IPS-18c (cell line): ENCODE data around the gene GDPGP1.
A peak's percentile ranks its signal among the peaks of the same experiment; 100 is the strongest.
"Not testable (repeated sequence)": the region's sequence is repeated elsewhere in the genome, so short reads cannot be mapped to it uniquely, and the experiment has no call there.

Experiments used
- H3K4me3 ChIP-seq: 2 replicates; pipeline ENCODE4 v1.7.0; 2013; ENCODE audit warnings: low read depth, mild to moderate bottlenecking, low read length, moderate library complexity; ENCODE audit not compliant: insufficient read depth
- H3K9me3 ChIP-seq: one replicate; pipeline ENCODE4 v1.6.1; 2013; ENCODE audit warnings: mild to moderate bottlenecking, low read length, moderate library complexity; ENCODE audit not compliant: control insufficient read depth, insufficient read depth

Gene GDPGP1

GRCh38 chr15:90233387-90234095 is 468 bp upstream of the GDPGP1 start, which contains the start of gene CIB1:
TSS of gene CIB1 (minus strand) at chr15:90233941. CDS start at chr15:90233885, 56 bp downstream.
- H3K9me3 ChIP-seq: no peaks in the 10 kb centered on the region
- peak within 1 kb of the TSS; percentile 79 for H3K4me3 ChIP-seq

GRCh38 chr15:90239371-90239770 is 5.4 kb downstream of the GDPGP1 start:
- Histone ChIP-seq H3K4me3 (no peak overlapping the region), H3K9me3 (no peaks in the 10 kb centered on the region)

- Histone ChIP-seq H3K4me3 (no peak overlapping the region), H3K9me3 (no peaks in the 10 kb centered on the region)
Measured at GRCh38 chr15:90240856-90241255, 6.8 kb downstream of the GDPGP1 start.

DNA sequence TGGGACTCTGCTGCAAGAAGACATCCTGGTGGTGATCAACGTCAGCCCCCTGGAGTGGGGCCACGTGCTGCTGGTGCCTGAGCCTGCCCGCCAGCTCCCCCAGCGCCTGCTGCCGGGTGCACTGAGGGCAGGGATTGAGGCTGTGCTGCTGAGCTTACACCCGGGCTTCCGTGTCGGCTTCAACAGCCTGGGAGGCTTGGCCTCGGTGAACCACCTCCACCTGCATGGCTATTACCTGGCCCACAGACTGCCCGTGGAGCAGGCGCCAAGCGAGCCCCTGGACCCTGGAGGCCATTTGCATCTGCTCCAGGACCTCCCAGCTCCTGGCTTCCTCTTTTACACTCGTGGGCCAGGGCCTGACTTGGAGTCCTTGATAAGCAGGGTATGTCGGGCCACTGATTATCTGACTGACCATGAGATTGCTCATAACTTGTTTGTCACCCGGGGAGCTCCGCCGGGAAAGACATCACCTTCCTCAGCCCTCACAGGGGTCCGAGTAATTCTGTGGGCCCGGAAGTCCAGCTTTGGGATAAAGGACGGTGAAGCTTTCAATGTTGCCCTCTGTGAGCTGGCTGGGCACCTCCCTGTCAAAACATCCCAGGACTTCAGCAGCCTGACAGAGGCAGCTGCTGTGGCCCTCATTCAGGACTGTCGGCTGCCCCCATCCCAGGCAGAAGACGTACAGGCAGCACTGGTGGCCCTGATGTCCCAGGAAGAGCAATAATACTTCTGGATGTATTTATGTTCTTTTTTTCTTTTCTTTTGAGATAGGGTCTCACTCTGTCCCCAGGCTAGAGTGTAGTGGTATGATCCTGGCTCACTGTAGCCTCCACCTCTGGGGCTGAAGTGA is 7.6 kb downstream of the GDPGP1 start:
- no peaks in the 10 kb centered on the region for H3K9me3 ChIP-seq
- no peak overlapping the region for H3K4me3 ChIP-seq

DNA sequence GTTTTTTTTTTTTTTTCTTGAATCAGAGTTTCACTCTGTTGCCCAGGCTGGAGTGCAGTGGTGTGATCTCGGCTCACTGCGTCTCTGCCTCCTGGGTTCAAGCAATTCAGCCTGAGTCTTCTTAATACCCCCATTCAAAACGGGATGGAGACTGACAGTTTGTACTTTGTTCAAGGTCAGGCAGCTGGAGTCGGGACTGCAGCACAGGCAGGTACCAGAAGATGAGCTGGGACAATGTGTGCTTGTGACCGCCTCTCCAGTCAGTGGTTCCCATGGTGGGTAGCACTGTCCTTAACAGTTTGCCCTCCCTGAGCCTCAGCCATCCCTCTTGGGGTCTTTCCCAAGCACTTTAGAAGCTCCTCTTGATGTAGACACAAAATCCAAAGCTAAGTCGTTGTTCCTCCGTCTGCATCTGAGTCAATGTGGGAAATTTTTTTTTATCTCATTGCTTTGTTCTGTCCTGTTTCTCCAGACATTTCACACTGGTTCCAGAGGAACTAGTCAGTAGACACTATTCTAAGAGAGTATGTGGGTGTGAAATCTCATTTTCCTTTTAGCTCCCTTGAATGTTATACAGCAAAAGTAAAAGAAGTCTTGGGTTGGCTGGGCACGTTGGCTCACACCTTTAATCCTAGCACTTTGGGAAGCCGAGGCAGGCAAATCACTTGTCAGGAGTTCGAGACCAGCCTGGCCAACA is 10.1 kb downstream of the GDPGP1 start:
- H3K9me3 ChIP-seq: no peaks in the 10 kb centered on the region
- H3K4me3 ChIP-seq: no peak overlapping the region

- H3K4me3 ChIP-seq: no peak overlapping the region
Measured at GRCh38 chr15:90248789-90249202, 14.8 kb downstream of the GDPGP1 start.

DNA sequence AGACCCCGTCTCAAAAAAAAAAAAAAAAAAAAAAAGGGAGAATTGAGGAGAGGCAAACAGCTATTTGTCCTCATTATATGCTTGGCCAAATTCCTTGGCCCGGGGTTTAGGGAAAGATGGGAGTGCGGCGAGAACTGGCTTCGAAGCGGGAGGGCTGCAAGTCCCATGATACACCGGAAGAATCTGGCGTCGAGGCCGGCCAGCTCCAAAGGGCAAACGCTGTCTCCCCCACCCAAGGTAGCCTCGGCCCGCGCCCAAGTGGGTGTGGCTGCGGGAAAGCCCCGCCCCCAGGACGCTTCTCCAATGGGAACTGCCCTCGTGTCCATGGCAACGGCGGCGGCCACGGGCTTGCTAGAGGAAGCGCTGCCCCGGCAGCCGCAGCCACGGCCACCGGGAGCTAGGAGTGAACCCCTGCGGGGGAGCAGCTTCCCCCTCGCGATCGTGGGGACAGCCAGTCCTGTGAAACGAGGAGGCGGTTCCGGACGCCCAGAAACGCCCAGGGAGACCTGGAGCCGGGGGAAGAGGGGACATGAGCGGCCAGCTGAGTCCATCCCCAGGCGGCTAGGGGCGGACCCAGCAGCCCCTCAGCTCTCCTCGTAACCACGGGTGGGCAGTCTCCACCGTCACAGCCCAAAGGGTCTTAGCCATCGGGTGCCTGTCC is 15.3 kb downstream of the GDPGP1 start, which contains the start of gene TTLL13:
Gene TTLL13 (plus strand): TSS at position 354 of the 661 bp plus-strand sequence. CDS start 1,075 bp downstream, outside the sequence.
- Histone ChIP-seq H3K9me3 (no peaks in the 10 kb centered on the region), H3K4me3 (peak within 1 kb of the TSS; percentile 65)

More at GRCh38 chr15:90248789-90249202, 14.8 kb downstream of the GDPGP1 start:
- no peaks in the 10 kb centered on the region for H3K9me3 ChIP-seq

DNA sequence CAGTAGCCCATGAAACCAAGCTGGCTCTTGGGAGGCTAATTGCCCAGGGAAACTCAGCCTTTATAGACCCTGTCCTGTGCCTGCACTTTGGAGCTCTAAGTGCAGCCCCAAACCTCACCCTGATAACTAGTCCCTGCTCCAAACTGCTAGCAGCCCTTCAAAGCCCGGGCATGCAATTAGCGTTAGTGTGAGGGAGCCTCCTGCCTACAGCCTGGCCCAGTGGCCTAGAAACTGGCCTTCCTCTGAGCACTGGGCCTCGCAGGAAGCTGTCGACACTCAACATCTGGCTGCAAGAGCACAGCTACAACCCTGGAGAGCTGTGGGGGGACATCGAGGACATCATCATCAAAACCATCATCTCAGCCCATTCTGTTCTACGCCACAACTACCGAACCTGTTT is 23.8 kb downstream of the GDPGP1 start:
- no peaks in the 10 kb centered on the region for H3K9me3 ChIP-seq
- H3K4me3 ChIP-seq: no peak overlapping the region

DNA sequence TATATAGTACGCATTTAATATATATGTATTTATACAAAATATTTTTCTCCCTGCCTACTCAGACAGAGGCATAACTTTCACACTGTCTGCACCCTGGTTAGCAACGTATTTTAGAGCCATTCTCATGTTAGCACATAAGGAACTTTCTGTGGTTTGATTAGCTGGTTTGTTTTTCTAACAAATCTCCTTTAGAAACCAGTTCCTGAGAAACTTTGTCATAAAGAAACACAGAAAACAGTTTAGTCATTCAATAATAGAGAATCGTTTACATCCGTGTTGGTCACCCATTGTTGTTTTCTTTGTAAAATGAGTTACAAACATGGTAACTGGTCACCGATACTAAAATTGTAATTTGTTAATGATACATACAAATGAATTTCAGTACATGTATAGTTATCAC is 25.5 kb downstream of the GDPGP1 start:
- no peak overlapping the region for H3K4me3 ChIP-seq
- H3K9me3 ChIP-seq: no peaks in the 10 kb centered on the region

DNA sequence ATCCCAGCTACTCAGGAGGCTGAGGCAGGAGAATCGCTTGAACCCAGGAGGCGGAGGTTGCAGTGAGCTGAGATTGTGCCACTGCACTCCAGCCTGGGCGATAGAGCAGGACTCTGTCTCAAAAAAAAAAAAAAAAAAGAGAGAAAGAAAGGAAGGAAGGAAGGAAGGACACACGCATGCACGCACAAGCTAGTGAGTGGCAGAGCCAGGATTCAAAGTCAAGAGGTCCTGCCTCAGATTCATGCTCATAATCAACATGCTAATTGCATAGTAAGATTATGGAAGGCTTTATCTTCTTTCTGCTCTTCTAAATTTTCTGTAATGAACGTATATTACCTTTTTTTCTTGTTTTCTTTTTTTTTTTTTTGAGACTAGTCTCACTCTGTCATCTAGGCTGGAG is 26.7 kb downstream of the GDPGP1 start:
- not testable (repeated sequence) for H3K9me3 ChIP-seq, H3K4me3 ChIP-seq

DNA sequence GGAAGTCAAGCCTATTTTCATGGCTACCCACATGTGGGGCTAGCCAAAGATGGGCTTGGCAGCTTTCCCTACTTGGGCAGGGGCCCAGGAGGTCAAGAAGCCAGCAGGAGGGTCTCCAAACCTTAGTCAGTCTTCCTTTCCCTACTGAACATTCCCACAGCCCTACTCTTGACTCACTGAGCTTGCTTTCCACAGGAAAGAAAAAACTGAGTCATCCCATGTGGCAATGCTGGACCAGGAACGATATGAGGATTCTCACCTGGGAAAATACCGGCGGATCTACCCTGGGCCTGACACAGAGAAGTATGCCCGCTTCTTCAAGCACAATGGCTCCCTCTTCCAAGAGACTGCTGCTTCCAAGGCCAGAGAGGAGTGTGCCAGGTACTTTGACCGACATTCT is 27.8 kb downstream of the GDPGP1 start:
- H3K9me3 ChIP-seq: no peaks in the 10 kb centered on the region
- no peak overlapping the region for H3K4me3 ChIP-seq

DNA sequence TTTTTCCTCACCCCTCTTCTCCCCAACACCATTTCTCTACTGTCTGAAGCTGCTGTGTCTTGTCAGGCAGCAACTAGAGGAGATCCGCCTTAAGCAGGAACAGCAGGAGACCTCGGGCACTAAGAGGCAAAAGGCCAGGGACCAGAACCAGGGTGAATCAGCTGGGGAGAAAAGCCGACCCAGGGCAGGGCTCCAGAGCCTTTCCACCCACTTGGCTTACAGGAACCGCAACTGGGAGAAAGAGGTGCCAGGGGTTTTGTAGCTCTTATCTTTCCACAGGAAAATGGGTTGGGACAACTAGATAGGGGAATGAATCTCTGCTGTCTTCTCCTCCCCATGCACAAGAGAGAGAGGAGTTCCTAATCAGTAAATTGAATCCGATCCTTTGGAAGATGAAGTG is 28.4 kb downstream of the GDPGP1 start:
- H3K4me3 ChIP-seq: no peak overlapping the region
- no peaks in the 10 kb centered on the region for H3K9me3 ChIP-seq

DNA sequence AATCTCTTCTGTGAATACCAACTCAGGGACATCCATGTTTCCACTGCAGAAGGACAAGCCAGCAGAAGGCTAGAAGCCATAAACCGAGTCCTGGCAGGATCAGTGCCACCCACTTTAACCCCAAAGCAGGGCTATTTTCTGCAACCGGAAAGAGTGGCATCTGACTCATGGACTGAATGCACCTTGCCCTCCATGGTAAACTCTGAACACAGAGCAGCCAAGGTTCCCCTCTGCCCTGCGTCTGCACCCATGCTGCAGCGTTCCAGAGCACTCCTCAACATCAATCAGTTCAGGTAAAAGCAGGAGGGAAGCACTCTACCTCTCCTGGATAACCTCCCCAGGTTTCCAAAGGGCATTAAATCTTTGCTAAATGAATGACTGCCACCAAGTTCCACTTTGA is 30.7 kb downstream of the GDPGP1 start:
- H3K9me3 ChIP-seq: no peaks in the 10 kb centered on the region
- H3K4me3 ChIP-seq: peak overlapping the region; percentile 97

DNA sequence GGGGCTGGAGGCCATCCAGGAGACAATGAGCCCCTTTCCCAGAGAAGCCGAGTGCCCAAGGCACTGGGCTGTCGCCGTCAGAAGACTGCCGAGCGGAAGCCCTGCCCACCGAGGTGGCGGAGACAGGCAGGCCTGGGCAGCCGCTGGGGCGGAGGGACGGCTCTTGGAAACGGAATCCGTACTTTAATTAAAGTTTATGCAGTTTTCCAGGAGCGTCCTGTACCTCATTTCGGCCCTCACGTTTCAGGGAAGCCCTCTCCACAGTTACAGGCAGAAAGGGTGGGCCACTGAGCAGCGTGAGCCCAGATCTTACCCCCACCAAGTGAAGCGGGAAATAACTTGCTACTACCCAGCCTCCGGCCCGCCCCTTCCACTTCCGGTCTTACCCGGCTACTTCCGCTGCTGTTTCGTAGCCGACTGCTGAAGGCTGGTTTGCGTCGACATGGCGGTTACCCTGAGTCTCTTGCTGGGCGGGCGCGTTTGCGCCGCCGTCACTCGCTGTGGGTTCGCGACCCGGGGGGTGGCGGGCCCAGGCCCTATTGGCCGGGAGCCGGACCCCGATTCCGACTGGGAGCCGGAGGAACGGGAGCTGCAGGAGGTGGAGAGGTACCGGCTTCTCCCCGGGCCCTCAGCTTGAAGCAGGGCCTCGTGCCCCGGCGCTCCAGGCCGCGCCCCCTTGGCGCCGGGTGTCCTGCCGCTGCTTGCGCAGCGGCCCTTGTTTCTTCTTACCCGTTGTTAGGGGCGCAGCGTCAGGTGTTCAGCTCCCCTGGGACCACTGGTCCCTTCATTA is 31.5 kb downstream of the GDPGP1 start, which contains the start of gene NGRN:
Gene NGRN (plus strand): TSS at position 402 of the 790 bp plus-strand sequence. CDS start 41 bp downstream, at position 443.
- Histone ChIP-seq H3K4me3 (peak within 1 kb of the TSS; percentile 97), H3K9me3 (no peaks in the 10 kb centered on the region)

DNA sequence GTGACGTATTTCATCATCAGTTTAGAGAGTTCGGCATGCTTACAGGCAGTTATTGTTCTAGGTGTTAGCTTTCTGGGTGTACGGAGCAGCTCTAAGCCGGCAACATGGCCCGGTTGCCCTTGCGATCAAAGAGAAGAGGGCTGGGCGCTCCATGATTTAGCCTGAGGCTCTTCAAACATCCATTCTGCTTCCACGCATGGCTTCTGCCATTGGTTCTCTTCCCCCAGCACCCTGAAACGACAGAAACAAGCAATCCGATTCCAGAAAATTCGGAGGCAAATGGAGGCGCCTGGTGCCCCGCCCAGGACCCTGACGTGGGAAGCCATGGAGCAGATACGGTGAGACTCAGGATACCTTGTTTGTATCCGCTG is 32.0 kb downstream of the GDPGP1 start:
- peaks cover under 1% of the 10 kb centered on the region for H3K9me3 ChIP-seq
- peak overlapping the region; percentile 97 for H3K4me3 ChIP-seq

DNA sequence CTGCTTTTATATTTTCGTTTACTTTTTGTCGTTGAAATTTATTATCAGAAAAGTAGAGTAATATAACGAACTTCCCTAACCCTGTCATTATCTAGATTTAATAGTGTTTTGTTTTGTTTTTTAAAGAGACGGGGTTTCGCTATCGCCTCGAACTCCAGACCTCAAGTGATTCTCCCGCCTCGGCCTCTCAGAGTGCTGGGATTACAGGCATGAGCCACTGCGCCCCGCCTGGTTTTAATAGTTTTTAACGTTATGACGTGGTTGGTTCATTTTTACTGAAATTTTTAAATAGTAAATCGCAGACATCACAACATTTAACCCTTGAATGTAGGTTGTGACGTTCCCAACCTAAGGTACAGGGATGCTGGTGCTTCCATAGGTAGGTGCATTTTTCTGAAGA is 32.5 kb downstream of the GDPGP1 start:
- peaks cover 3% of the 10 kb centered on the region for H3K9me3 ChIP-seq
- peak overlapping the region; percentile 97 for H3K4me3 ChIP-seq
